Stomach (tissue), 4 donors: ENCODE results near the gene BMPR2.

Experiments used
- POLR2A ChIP-seq, 4 donors: fragments of 450-650 bp; IDR thresholded peaks; one replicate each; pipeline ENCODE4 v1.6.1; 2016; ENCODE audit warnings: antibody characterized with exemption in 4 of 4, control low read depth in 2 of 4, mild to moderate bottlenecking in 1 of 4, moderate library complexity in 1 of 4
- POLR2AphosphoS5 ChIP-seq, 3 donors: sonication (generic); formaldehyde crosslinking; IDR thresholded peaks; one replicate each; pipeline ENCODE4 v1.6.1; 2016; ENCODE audit warnings: antibody characterized with exemption in 3 of 3
- TF ChIP-seq, protein P1 (sequence below), 7 experiments: fragments of 450-650 bp in 4 of 7; fragments of 200-600 bp in 3 of 7; sonication (generic) in 3 of 7; IDR thresholded peaks; one replicate each; pipeline ENCODE4 v1.5.1; 2016 to 2019; ENCODE audit warnings: antibody characterized with exemption in 7 of 7, control low read depth in 2 of 7, mild to moderate bottlenecking in 1 of 7

DNA sequence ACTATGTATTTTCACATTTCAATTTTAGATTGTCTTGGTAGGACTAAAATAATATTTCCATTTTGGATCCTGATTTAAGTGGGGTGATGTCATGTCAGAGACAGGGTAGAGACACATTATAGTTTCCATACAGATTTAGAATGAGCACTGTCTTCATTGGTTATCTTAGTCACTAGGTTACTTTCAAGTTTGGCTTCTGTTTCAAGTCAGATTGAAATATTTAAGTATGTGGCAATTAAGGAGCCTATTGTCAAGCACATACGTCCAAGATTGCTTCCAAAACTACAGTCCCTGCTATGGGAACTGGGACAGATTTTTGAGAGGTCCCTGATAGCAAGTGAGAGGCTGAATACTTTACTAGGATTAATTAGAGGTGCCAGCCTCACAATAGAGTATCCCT lies 169.4 kb downstream of the BMPR2 start:
- TF ChIP-seq, protein P1, sequence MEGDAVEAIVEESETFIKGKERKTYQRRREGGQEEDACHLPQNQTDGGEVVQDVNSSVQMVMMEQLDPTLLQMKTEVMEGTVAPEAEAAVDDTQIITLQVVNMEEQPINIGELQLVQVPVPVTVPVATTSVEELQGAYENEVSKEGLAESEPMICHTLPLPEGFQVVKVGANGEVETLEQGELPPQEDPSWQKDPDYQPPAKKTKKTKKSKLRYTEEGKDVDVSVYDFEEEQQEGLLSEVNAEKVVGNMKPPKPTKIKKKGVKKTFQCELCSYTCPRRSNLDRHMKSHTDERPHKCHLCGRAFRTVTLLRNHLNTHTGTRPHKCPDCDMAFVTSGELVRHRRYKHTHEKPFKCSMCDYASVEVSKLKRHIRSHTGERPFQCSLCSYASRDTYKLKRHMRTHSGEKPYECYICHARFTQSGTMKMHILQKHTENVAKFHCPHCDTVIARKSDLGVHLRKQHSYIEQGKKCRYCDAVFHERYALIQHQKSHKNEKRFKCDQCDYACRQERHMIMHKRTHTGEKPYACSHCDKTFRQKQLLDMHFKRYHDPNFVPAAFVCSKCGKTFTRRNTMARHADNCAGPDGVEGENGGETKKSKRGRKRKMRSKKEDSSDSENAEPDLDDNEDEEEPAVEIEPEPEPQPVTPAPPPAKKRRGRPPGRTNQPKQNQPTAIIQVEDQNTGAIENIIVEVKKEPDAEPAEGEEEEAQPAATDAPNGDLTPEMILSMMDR (IDR thresholded peaks at IDR 0.05), result no peak
- no peak for TF ChIP-seq POLR2A (IDR thresholded peaks at IDR 0.05)
- TF ChIP-seq POLR2AphosphoS5 (IDR thresholded peaks at IDR 0.05), result no peak
